ENCODE measurements around the gene KLHL29.

The KLHL29 gene

GRCh38 chr2:23480957-23481797 is 96.2 kb downstream of the KLHL29 start:
- no peak for DNase-seq

- DNase-seq: no peak
Measured at GRCh38 chr2:23482188-23482587, 97.2 kb downstream of the KLHL29 start.

DNA sequence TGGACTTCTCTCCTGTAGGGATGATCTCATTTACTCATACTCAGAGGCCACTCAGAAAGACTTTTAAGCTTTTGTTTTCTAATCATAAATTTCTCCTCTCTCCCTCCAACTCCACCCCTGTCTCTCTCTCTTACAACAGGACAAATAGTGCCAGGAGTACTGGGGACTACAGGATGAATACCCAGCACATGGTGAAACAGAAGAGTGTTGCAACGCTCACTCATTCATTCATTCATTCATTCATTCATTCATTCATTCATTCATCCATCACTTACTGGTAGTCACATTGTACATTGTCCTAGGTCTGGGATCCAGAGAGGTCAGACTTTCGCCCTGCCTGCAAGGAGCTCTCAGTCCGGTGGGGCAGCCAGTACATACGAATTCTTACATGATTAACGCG is 97.6 kb downstream of the KLHL29 start:
- no peak for DNase-seq

GRCh38 chr2:23483791-23484190 is 98.8 kb downstream of the KLHL29 start:
- DNase-seq: no peak

DNA sequence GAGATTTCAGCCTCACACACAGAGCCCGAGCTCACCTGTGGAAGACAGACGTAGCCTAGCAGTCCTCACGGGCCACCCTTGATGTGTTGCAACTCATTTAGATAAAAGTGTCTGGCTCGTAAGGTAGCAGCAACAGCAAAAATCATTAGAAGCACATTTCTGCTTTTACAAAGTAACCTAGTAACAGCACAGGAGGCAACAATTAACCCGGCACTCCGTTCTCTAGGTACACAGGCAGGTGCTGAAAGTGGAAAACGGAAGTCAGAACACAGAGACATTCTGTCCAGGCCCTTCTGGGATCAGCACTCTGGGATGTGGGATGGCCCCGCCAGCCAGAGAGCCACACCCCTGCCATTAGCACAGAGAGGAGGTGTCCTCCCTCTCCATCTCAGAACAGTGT is 99.3 kb downstream of the KLHL29 start:
- peak; percentile 18 for DNase-seq

DNA sequence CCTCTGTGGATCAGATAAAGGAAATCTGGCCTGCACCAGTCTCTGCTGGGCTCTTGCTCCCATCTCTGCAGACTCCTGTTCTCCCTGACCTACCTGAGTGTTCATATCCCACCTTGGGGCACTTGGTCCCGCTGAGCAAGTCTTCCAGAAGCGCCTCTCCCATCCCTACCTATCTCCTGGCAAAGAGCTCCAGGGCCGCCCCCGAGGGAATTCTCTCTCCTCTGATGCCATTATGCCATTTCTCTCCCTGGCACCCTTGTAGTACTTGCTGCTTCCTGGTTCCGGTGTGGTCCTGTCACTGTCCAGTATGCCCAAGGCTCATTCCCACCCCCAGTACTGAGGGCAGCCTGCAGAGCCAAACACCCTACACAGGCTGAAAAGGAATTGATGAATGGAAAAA is 99.8 kb downstream of the KLHL29 start:
- no peak for DNase-seq

DNA sequence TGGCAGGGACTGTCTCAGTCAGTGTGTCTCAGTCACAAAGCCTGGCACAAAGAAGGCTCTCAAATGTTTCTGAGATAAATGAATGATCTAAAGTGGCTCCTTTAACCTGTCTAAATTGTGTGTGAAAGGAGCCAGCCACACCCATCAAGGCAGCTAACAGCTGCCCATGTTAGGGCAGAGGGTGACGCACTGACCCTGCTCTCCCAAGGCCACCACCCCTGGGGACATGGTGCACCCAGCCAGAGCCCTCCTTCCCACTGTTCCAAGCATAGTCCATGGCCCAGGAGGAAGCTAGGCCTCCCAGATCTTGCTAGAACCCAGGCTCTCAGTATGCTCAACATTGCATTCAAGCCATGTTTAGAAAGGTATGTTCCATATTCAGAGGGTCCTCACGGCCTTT is 100.3 kb downstream of the KLHL29 start:
- DNase-seq: no peak

DNA sequence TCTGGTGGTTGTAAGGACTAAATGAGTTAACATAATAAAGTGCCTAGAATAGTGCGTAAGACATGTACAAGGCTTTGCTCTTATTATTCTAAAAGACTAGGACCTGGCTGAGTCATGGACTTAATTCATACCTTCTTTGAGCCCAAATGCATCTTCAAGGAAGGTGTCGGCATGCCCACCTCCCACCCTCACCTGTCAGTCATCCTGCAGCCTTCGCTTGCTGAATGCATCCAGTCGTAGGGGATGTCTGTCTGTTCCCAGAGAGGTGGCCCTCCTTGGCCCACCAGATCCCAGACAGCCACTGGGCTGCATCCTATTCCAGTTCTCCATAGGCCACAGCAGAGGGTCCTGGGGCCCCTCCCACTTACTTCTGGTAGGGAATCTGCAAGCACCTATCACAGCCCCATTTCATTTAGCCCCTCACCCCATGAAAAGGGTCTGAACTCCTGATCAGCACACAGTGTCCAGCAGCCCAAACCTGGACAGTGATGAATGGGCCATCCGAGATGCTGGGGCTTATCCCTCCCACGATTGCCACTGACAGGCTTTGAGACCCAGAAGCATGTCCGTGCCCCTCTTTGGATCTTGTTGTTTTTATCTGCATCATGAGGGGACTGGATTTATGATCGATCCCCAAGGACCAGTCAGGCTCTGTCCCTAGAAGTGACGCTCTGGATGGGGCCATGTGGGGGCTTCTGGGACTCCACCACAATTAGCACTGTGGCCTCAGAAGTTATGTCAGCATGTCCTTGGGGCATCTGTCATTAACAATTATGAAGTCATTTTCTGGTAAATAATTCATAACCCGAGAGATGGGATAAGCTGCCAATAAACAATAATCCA is 101.1 kb downstream of the KLHL29 start:
- no peak for DNase-seq

GRCh38 chr2:23486684-23487075 is 101.7 kb downstream of the KLHL29 start:
- DNase-seq: no peak

DNA sequence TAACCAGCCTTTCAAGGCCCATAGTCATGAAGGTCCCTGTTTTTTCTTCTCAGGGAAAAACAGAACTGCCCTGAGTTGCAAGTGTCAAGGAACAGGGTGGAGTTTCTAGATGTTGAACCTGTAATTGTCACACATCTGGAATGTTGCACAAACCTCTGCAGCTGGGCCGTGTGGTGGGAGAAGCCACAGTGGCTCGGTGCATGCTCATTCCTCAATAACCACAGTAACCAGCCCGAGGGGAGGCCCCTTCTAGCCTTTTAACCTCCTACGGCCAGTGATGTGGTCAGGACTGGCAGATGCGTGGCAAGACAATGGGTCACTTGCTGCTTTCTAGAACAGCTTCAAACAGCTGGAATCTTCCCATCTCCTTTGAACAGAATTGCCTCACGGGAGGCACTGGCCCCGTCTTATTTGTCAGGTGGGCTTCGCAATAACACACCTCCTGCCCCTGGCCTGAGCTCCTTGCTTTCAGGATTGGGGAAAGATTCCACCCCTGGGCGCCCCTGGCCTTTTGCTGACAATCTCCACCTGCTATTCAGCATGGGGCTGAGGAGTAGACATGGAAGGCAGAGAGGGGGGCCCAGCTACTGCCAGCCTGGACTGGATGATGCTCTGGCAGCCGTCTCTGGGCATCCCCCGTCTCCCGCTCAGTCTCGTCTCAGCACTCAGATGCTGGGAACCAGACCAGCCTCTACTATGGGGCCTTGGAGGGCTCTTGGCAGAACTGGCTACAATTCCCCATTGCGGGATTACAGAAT is 102.9 kb downstream of the KLHL29 start:
- no peak for DNase-seq

- no peak for DNase-seq
Measured at GRCh38 chr2:23488584-23488983, 103.6 kb downstream of the KLHL29 start.

- DNase-seq: no peak
Measured at GRCh38 chr2:23489471-23490322, 104.7 kb downstream of the KLHL29 start.

- no peak for DNase-seq
Measured at GRCh38 chr2:23491591-23492336, 106.8 kb downstream of the KLHL29 start.

GRCh38 chr2:23492337-23492675 is 107.3 kb downstream of the KLHL29 start:
- DNase-seq: no peak

DNA sequence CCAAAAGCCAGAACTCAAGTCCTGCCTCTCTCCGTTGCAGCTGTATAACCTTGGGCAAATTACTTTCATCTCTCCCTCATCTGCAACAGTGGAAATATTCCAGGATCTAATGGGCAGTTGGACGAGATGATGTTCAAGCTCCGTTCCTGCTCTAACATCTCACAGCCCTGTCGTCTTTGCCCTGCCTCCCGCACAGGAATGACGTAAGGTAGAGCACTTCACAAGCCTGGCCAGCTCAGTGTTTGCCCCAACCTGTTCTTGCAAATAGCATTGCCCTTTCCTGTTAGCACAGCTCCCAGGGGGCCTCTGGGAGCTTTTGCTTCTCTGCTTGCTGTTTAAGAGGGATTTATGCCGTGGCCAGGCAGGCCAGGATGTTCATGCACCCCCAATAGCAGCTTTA is 107.9 kb downstream of the KLHL29 start:
- DNase-seq: peak; percentile 82

GRCh38 chr2:23493846-23494245 is 108.9 kb downstream of the KLHL29 start:
- DNase-seq: no peak

DNA sequence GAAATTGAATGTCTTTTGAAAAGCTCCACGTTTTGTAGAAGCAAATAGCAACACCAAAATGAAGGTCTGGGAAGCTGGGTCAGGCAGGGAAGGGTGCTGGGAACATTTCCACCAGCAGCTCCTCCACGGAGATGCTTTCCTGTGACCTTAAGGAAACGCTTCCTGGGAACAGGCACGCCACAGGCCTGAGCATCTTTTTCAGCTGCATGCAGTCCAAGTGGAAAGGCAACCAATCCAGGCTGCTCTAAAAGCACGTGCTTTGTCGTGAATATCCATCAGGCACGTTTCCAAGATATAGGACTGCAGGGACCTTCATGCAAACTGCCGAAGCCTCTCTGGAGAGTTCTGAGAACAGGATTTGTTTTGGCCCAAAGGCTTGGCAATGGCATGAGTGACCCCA is 109.3 kb downstream of the KLHL29 start:
- no peak for DNase-seq

- DNase-seq: no peak
Measured at GRCh38 chr2:23495661-23496114, 110.7 kb downstream of the KLHL29 start.

- DNase-seq: no peak
Measured at GRCh38 chr2:23496456-23496855, 111.5 kb downstream of the KLHL29 start.

- no peak for DNase-seq
Measured at GRCh38 chr2:23497063-23497462, 112.1 kb downstream of the KLHL29 start.

- no peak for DNase-seq
Measured at GRCh38 chr2:23497536-23497935, 112.6 kb downstream of the KLHL29 start.

GRCh38 chr2:23498943-23499342 is 114.0 kb downstream of the KLHL29 start:
- DNase-seq: no peak

Data from NCI-H1436 (cell line).